Stimulated activated naive CD4-positive, alpha-beta T cell treated with Interleukin-2 at 50 U/mL for 16 hours (primary cell): ENCODE data around the gene EFHC1.

Source experiments
- DNase-seq: peaks from one replicate; lab custom pipeline; 2025; lab: John Stamatoyannopoulos, UW

EFHC1 gene

GRCh38 chr6:52518279-52518945, 98.3 kb downstream of the EFHC1 start:
- DNase-seq = no peak

DNA sequence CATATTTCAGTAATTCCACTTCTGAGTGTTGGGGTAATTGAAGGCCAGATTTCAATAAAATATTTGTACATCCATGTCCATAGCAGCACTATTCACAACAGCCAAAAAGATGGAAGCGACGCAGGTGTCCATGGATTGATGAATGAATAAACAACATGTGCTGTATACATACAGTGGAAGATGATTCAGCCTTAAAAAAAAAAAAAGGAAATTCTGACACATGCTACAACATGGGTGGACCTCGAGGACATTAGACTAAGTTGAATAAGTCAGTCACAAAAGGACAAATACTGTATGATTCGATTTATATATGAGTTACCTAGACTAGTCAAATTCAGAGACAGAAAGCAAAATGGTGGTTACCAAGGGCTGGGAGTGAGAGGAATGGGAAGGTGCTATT, 99.5 kb downstream of the EFHC1 start:
- DNase-seq = no peak

DNA sequence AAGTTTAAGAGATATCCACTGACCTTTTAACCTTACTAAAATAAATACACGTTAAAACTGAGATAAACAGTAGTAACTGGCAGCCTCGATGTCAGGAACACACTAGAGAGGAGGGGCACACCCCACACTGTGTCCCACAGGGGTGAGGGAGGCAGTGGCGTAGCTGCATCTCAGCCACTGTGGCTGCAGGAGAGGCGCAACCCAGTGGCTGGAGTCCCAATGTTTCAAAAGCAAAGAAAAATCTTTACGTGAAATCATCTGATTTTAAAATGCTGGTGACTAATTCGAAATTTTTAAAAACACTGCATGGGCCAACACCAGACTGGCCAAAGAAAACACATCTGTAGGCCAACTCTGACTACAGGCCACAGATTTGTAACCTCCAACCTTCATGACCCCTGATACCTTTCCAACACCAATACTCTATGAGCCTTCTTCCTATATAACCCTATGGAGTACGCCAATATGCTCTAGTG, 102.0 kb downstream of the EFHC1 start:
- no peak for DNase-seq

DNA sequence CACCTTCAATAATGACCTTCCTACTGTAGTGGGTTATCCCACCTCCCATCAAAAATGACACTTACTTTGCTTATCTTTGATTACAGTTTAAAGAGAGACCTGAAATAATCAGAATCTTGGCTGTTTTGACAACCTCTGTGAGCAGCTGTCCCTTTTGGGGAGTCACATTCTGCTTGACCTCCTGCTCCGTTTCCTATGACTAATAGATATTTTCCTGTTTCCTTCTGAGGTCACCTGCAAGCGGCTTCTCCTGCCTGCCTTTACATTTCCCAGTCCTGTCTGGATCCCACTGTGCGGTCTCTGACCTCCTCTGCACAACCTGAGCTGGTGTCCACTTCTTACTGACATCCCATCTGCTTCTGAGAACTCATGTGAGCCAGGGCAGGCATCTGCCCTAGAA, 102.5 kb downstream of the EFHC1 start:
- no peak for DNase-seq

DNA sequence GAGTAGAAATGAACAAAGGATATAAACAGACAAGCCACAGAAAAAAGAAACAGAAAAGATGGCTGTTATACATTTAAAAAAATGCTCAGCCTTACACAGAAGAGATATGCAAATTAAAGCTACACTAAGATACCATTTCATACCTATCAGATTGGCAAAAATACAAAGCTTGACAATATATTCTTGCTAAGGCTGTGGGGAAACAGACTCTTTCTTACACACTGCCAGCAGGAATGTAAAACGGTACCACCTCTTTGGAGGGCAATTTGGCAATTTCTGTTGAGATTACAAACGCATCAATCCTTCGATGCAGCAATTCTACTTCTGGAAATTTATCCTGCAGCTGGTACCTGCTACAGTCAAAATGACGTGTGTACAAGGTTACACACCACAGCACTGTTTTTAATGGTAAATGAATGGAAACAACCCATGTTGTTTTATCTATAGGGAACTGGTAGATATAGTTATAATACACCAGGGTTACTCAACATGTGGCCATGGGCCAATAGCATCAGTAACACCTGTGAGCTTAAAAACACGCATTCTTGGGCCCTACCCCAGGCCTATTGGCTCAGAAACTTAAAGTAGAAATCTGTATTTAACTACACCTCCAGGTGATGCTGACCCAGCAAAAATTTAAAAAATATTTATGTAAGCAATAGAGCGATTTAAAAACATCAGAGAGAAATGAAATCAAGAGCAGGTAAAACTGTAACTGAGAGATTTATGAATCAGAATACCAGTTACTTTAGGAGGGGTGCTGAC, 103.4 kb downstream of the EFHC1 start:
- DNase-seq = no peak

DNA sequence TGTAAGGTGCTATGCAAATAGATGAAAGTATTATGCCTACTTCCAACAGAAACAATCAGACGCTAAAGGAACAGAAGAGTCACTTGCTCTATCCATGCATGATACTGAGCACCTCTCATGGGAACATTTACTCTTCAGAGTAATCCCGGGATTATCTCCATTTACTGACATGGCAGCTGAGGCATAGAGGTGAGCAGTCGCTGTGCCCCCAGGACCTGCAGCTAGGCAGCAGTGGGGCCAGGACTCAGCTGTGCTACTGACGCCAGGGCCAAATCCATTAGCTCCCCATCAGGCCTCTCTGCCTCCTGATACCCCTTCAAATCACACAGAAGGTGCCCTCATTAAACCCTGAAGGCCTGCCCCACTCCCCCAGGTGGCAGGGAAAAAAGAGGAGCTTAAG, 104.8 kb downstream of the EFHC1 start:
- DNase-seq = no peak

DNA sequence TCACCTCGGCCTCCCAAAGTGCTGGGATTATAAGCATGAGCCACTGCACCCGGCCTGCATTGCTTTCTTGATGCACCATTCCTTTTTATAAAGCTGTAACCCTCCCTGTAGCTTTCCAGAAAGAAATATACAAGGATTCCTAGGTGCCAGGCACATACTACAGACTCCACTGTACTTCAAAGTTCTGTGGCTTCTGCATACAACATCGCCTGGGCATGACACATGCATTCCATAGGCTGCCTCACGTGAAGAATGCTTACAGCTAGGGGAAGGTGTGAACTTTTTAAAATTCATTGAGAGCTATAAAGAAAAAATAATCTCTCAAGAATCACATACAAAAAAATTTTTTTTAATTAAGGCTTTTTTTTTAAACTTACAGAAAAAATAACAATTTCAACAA, 106.5 kb downstream of the EFHC1 start:
- DNase-seq = no peak

GRCh38 chr6:52527436-52527835, 107.3 kb downstream of the EFHC1 start:
- no peak for DNase-seq

DNA sequence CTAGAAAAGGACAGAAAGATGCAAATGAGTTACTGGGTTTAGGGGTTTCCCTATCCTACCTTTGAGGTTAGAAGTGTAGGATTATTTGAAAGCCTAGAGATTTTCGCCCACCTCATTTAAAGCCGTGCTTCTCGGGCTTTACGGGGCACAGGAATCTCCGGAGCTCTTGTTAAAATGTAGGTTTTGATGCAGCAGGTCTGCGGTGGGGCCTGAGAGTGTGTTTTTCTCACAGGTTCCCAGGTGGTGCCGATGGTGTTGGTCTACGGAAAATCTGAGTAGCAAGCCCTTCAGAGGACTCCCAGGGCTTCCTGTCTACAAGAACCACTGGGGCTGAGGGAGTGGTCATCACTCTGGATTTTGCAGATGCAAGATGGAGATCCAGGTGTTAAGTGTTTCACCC, 109.2 kb downstream of the EFHC1 start:
- no peak for DNase-seq

- no peak for DNase-seq
These were observed 110.2 kb downstream of the EFHC1 start for GRCh38 chr6:52530351-52530750.

- no peak for DNase-seq
These were observed 111.3 kb downstream of the EFHC1 start for GRCh38 chr6:52531396-52531795.

GRCh38 chr6:52531834-52532233, 111.7 kb downstream of the EFHC1 start:
- no peak for DNase-seq

DNA sequence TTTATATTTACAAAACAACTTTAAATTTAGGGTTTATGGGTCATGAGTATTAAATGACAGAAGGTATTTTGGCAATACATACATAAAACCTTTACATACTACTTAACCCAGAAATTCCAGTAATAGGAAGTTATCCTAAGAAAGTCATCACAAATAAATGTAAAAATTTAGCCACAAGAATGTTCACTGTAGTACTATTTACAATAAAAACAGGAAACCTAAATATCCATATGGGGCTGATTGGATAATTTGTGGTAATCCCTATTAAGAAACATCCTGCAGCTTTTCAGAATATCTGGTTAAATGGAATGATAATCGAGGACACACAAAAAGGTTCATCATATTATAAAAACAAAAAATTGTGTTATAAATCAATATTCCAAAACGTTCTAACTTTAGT, 112.3 kb downstream of the EFHC1 start:
- DNase-seq = no peak

DNA sequence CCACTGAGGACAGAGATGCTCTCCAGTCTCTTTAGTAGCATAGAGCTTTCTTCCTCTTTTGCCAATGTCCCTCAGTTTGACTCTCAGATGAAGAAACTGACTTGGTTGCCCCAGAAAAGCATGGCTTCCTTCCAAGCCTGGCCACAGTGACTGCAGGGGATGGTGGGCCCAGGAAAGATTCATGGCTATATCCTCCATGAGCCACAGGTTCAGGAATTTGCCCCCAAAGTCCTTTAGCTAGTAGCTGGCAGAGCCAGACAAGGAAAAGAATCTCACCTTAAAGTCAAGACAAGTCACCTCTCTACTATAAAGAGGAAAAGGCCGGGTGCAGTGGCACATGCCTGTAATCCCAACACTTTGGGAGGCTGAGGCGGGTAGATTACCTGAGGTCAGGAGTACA, 113.3 kb downstream of the EFHC1 start:
- no peak for DNase-seq

GRCh38 chr6:52534363-52534762, 114.2 kb downstream of the EFHC1 start:
- DNase-seq = no peak

GRCh38 chr6:52534966-52535390, 114.8 kb downstream of the EFHC1 start:
- DNase-seq = no peak

GRCh38 chr6:52535711-52536423, 115.7 kb downstream of the EFHC1 start:
- DNase-seq = no peak

DNA sequence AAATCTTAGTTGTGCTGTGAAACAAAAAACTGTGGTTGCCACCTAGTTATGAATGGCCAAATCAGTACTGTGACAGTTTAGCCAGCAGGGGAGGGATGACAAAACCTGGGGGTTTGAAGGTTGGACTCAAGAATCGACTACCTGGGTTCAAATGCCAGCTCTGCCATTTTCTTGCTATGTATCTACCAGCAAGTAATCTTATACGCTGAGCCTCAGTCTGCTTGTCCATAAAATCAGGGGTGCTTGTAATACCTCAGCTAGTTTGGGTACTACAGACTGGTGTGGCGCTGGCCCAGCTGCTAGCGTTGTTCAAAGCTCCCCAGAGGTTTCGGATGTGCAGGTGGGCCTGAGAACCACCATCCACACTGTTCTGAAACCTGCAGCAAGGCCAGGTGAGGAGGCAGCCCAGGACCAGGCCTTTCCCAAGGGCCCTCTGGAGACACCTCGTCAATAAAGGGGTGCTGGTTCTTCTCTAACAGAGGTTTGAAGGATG, 116.3 kb downstream of the EFHC1 start:
- DNase-seq = no peak

- DNase-seq = no peak
These were observed 117.0 kb downstream of the EFHC1 start for GRCh38 chr6:52537001-52537753.

DNA sequence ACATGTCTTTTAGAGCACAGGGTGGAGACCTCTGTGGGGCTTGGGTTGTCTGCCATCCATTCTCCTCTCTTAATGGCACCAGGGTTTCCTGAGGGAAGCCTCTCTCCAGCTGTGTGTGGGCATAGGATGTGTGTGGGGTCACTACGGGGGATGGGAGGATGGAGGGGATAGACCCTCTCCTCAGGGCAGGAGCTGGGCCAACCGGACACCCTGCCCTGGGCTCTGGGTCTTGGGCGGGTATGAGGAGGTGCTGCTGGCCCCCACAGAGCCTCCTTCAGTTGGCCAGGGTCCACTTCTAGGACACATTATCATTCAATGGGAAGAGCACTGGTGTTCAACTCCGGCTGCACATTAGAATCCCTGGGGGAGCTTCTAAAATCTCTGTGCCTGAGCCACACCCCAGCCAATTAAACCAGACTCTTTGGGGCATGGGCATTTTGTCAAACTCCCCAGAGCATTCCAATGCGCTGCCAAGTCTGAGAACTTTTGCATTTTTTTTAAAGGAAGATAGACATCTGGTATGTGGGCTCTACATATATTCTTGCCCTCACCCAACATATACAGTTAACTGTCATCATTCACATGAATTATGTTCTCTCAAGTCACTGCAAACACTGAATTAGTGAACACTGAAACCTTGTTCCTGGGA, 118.2 kb downstream of the EFHC1 start:
- no peak for DNase-seq

- DNase-seq = no peak
These were observed 118.8 kb downstream of the EFHC1 start for GRCh38 chr6:52538901-52539354.
